Measurements from ENCODE around the gene REEP1. TPM values are rescaled to one million over a fixed set of nuclear protein-coding genes. Genes with fewer than 3 reads are reported as not detected.

The REEP1 gene
- total RNA-seq, 1 donor from 2014 or later = 6.4 TPM

DNA sequence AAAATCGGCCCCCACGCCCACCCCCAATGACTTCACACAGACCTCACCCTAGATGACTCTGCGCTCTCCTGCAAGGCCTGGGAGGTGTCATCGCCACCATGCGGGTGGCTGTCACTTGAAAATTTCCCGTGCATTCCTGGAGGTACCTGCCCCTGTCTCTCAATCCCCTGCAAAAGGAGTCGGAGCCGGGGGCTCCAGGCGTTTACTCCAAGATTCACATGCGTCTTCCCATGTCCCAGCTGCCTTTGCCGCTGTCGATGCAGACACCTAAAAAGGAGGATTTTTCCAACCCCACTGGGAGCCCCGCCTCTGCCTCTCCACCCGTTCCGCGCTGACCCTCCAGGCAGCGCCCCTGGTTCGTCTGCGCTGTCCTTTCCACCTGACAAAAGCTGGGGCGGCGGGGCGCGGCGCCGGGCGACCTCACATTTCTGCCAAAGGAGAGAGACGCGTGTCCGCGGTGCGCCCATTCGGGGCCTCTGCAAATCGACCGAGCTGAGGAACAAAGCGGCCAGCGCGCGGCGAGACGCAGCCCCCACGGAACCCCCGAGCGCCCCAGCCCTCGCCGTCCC, 667 bp downstream of the REEP1 start:
- intact Hi-C loops (cut with DNase I) = loop anchor here (2.0 kb wide), 1 partner anchor 86 kb away; no protein-coding TSS in a partner anchor
- DNase-seq (ENCODE audit: low spot score in 2 of 2) = no peak
- peak overlapping the region; percentile 45 to 58 for H3K27ac ChIP-seq
- TF ChIP-seq, protein P1, sequence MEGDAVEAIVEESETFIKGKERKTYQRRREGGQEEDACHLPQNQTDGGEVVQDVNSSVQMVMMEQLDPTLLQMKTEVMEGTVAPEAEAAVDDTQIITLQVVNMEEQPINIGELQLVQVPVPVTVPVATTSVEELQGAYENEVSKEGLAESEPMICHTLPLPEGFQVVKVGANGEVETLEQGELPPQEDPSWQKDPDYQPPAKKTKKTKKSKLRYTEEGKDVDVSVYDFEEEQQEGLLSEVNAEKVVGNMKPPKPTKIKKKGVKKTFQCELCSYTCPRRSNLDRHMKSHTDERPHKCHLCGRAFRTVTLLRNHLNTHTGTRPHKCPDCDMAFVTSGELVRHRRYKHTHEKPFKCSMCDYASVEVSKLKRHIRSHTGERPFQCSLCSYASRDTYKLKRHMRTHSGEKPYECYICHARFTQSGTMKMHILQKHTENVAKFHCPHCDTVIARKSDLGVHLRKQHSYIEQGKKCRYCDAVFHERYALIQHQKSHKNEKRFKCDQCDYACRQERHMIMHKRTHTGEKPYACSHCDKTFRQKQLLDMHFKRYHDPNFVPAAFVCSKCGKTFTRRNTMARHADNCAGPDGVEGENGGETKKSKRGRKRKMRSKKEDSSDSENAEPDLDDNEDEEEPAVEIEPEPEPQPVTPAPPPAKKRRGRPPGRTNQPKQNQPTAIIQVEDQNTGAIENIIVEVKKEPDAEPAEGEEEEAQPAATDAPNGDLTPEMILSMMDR (IDR thresholded peaks at IDR 0.05) = no peak
- H3K4me1 ChIP-seq = peaks cover 0 to 19% of the 10 kb centered on the region in 2 donors
- no peaks in the 10 kb centered on the region for H3K36me3 ChIP-seq
- no peaks in the 10 kb centered on the region for H3K9me3 ChIP-seq
- H3K27me3 ChIP-seq = no peaks in the 10 kb centered on the region
- H3K4me3 ChIP-seq = peak overlapping the region; percentile 79 to 81

GRCh38 chr2:86335865-86336674, 1.4 kb downstream of the REEP1 start:
- no peak for DNase-seq (ENCODE audit: low spot score in 2 of 2)
- intact Hi-C loops (cut with DNase I) = loop anchor here (2.0 kb wide), 1 partner anchor 85 kb away; no protein-coding TSS in a partner anchor
- Histone ChIP-seq H3K27me3 (no peaks in the 10 kb centered on the region), H3K4me1 (peaks cover 0 to 19% of the 10 kb centered on the region in 2 donors), H3K9me3 (no peaks in the 10 kb centered on the region), H3K4me3 (peak overlapping the region; percentile 79 to 81), H3K27ac (no peak overlapping the region), H3K36me3 (no peaks in the 10 kb centered on the region)
- TF ChIP-seq, protein P1 (IDR thresholded peaks at IDR 0.05) = no peak

DNA sequence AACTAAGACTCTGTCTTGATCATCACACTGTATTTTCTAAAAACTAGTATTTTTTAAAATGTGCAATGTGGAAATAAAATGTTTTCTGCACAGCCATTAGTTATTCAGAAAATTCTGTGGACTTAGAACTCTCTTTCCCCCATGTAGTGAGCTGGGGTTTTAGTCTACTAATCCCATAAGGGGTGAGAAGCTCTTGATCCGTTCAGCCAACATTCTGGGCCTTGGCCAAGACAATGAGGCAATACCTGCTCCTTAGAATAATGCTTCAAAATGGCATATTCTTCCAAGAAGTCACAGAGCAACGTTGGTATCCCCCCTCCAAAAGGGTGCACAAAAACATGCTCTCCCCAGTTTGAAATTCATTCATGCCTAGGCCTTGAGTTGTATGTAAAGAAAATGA, 4.0 kb downstream of the REEP1 start:
- H3K4me1 ChIP-seq = peaks cover 0 to 19% of the 10 kb centered on the region in 2 donors
- intact Hi-C loops (cut with DNase I) = no loop called here

DNA sequence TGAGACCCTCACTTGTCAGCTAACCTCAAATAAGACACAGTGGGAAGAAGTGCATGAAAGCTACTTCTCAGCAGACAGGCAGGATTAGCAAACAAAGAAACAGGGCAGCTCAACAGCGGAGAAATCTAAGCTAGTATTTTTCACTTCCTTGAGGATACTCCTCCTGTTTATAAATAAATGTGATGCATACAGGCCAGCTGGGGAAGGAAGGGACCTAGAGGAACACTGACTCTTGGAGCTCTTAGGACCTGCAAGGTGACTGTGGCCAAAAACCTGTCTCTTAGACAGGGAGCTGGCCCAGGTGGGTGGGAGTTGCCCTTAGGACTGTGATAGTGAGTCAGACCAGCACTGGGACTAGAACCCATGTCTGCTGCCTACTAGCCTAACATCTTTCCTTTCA, 4.8 kb downstream of the REEP1 start:
- peaks cover 0 to 15% of the 10 kb centered on the region in 2 donors for H3K4me1 ChIP-seq
- intact Hi-C loops (cut with DNase I) = no loop called here
- no peak for DNase-seq (ENCODE audit: low spot score in 2 of 2)
- H3K9me3 ChIP-seq = no peaks in the 10 kb centered on the region
- H3K27ac ChIP-seq = no peak overlapping the region
- H3K36me3 ChIP-seq = no peaks in the 10 kb centered on the region
- no peak overlapping the region for H3K4me3 ChIP-seq
- H3K27me3 ChIP-seq = no peaks in the 10 kb centered on the region
- TF ChIP-seq, protein P1 (IDR thresholded peaks at IDR 0.05) = no peak

More for the DNA sequence above, 4.0 kb downstream of the REEP1 start:
- Histone ChIP-seq H3K4me3 (no peak overlapping the region), H3K9me3 (no peaks in the 10 kb centered on the region), H3K36me3 (no peaks in the 10 kb centered on the region), H3K27me3 (no peaks in the 10 kb centered on the region), H3K27ac (no peak overlapping the region)
- TF ChIP-seq, protein P1 (IDR thresholded peaks at IDR 0.05) = no peak
- no peak for DNase-seq (ENCODE audit: low spot score in 2 of 2)

DNA sequence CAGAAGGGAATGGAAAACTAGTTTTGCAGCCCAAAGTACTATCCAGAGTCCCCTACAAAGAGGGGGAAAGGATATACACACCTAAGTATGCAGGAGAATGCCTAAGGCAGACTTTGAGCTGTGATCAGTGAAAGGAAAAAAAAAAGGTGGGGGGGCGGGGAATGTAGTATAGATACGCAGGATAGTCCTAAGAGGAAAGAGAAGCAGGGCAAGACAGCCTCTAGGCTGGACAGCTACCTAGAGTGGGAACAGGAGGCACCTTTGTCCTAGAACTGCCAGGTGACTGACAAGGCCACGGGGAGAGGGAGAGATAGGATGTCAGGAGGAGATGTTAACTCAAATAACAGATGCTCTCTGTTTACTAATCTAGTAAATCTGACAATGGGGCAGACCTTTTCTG, 6.0 kb downstream of the REEP1 start:
- Histone ChIP-seq H3K27ac (no peak overlapping the region), H3K4me3 (no peak overlapping the region), H3K4me1 (peaks cover 0 to 10% of the 10 kb centered on the region in 2 donors), H3K36me3 (no peaks in the 10 kb centered on the region), H3K27me3 (no peaks in the 10 kb centered on the region), H3K9me3 (no peaks in the 10 kb centered on the region)
- TF ChIP-seq, protein P1 (IDR thresholded peaks at IDR 0.05) = no peak
- intact Hi-C loops (cut with DNase I) = no loop called here
- no peak for DNase-seq (ENCODE audit: low spot score in 2 of 2)
